Colonic mucosa (tissue), 4 donors: ENCODE results near the gene RPL18. TPM values are rescaled to one million over a fixed set of nuclear protein-coding genes. Genes with fewer than 3 reads are reported as not detected.

Experiments
- DNase-seq: peaks from one replicate; pipeline ENCODE4 v3.0.0-alpha.2; 2020
- H3K27ac ChIP-seq: fragments of 200-600 bp; one replicate; pipeline ENCODE4 v1.8.0; 2021
- H3K27me3 ChIP-seq: fragments of 200-600 bp; one replicate; pipeline ENCODE4 v1.8.0; 2021
- H3K36me3 ChIP-seq: fragments of 200-600 bp; one replicate; pipeline ENCODE4 v1.8.0; 2021
- H3K4me1 ChIP-seq: fragments of 200-600 bp; one replicate; pipeline ENCODE4 v1.8.0; 2021; ENCODE audit warnings: mild to moderate bottlenecking
- H3K4me3 ChIP-seq: fragments of 200-600 bp; one replicate; pipeline ENCODE4 v1.8.0; 2021
- H3K9ac ChIP-seq, 2 donors: one replicate each; pipeline ENCODE4 v1.7.0; 2013; ENCODE audit warnings: control low read depth in 2 of 2, low read depth in 2 of 2, low read length in 2 of 2
- H3K9me3 ChIP-seq: fragments of 200-600 bp; one replicate; pipeline ENCODE4 v1.8.0; 2021
- intact Hi-C: fragments of 100-400 bp; cut with DNase I; formaldehyde crosslinking; loops from one replicate; pipeline ENCODE4 v1.14.1; 2022
- total RNA-seq, 2 donors: library from RNA; stranded (reverse); fragmentation: NEBNext Ultra II Directional in 1 of 2; extraction: Animal tissue kit (Norgen Biotek cat#: 25700) in 1 of 2; gene quantifications; one replicate each; pipeline ENCODE4 v1.2.1, GENCODE V29; 2021
- TF ChIP-seq, protein P1 (sequence below): fragments of 200-600 bp; IDR thresholded peaks from one replicate; pipeline ENCODE4 v1.8.0; 2022; ENCODE audit warnings: antibody characterized with exemption, mild to moderate bottlenecking
- donor health status: healthy.
- donor health status: DM: no; HTN: no; CAD: no.
- donor health status: DM: no; HTN: no; CAD: no.

RPL18 gene
- total RNA-seq, 2 donors from 2014 or later, result 1,499 to 1,736 TPM

DNA sequence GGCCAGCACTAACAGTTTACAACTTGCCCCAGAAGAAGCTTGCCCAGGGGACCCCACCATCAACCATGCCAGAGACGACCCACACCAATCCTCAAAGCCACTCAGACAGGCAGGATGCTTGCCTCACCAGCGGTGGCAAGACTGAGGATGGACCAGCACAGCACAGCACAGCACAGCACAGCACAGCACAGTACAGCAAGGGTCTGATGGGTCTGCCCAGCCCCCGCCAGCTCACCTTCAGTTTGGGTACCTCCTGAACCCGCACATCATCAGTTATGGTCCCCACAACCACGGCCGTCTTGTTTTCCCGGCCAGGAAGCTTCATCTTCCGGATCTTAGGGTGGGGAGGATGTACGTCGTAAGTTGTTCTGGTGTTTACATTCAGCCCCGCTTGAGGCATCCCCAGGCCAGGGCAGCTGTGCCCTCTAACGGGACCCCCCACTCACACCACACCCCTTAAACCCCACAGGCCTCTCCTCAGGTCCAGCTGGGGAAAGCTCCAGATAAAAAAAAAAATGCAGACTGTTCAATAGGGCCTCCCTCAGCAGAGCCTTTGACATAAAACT lies 2.4 kb downstream of the RPL18 start:
- DNase-seq, result peak; percentile 40
- H3K4me3 ChIP-seq, result peak overlapping the region; percentile 7
- no peaks in the 10 kb centered on the region for H3K9me3 ChIP-seq
- intact Hi-C loops, result loop anchor here (10.0 kb wide), 1 partner anchor 292 kb away; the partner anchor contains the start of gene EMP3
- H3K36me3 ChIP-seq, result peaks cover 4% of the 10 kb centered on the region
- TF ChIP-seq, protein P1, sequence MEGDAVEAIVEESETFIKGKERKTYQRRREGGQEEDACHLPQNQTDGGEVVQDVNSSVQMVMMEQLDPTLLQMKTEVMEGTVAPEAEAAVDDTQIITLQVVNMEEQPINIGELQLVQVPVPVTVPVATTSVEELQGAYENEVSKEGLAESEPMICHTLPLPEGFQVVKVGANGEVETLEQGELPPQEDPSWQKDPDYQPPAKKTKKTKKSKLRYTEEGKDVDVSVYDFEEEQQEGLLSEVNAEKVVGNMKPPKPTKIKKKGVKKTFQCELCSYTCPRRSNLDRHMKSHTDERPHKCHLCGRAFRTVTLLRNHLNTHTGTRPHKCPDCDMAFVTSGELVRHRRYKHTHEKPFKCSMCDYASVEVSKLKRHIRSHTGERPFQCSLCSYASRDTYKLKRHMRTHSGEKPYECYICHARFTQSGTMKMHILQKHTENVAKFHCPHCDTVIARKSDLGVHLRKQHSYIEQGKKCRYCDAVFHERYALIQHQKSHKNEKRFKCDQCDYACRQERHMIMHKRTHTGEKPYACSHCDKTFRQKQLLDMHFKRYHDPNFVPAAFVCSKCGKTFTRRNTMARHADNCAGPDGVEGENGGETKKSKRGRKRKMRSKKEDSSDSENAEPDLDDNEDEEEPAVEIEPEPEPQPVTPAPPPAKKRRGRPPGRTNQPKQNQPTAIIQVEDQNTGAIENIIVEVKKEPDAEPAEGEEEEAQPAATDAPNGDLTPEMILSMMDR, result no peak
- peak overlapping the region; percentile 93 for H3K27ac ChIP-seq
- H3K4me1 ChIP-seq, result peaks cover 17% of the 10 kb centered on the region
- no peaks in the 10 kb centered on the region for H3K27me3 ChIP-seq
- peak overlapping the region; percentile 45 to 100 for H3K9ac ChIP-seq

DNA sequence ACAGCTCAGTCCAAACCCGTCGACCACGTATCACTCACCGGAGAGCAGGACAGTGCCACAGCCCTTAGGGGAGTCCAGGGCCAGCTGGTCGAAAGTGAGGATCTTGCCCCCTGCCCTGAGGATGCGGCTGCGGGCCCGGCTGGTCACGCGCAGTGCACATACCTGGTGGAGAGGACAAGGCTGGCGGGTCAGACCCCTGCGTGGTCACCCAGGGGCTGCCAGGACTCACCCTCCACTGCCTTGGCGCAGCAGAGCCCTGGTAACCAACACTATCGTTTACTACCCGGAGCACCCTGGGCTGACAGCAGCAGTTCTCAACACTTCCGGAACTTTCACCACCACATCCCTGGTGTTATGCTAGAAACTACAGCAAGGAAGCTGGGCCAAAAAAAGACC lies 2.9 kb downstream of the RPL18 start:
- Histone ChIP-seq H3K9ac (peak overlapping the region; percentile 45 to 100), H3K9me3 (no peaks in the 10 kb centered on the region), H3K27me3 (no peaks in the 10 kb centered on the region), H3K36me3 (peaks cover 4% of the 10 kb centered on the region), H3K27ac (peak overlapping the region; percentile 93), H3K4me1 (peaks cover 17% of the 10 kb centered on the region), H3K4me3 (no peak overlapping the region)
- TF ChIP-seq, protein P1, result no peak
- DNase-seq, result peak; percentile 33
- intact Hi-C loops, result loop anchor here (10.0 kb wide), 1 partner anchor 291 kb away; the partner anchor contains the start of gene EMP3

DNA sequence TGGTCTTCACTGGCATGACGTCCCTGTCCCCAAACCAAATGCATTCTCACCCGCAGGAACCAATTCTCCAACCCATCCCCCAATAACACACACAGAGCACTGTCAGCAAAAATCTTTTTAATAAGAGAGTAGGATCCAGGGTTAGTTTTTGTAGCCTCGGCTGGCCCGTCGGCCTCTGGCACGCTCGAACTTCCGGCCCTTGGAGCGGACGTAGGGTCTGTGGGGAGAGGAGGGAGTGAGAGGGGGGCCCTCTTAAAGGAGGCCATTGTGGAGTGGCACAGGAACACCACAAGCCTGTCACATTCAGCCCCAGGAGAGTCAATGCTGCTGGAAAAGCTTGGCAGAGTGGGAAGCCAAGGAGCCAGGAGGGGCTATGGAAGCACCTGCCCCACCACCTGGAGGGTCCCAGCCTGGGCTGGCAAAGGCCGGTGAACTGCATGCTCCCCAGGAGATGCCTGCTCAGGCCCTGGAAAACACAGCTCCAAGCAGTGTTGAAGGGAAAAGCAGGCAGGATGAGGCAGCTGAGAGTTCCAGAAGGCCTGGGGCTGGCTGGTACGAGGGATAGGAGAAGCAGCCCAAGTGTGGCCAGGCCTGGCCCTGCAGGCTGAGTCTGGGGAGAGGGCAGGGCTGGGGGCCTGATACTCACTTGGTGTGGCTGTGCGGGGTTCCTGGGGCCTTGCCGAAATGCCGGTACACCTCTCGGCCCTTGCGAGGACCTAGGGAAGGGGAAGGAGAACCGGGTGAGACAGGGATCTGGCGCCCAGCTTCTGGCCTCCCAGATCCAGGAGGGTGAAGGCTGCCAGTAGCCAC lies 3.5 kb downstream of the RPL18 start:
- H3K4me3 ChIP-seq, result no peak overlapping the region
- H3K4me1 ChIP-seq, result peaks cover 17% of the 10 kb centered on the region
- peak overlapping the region; percentile 93 for H3K27ac ChIP-seq
- intact Hi-C loops, result loop anchor here (10.0 kb wide), 1 partner anchor 291 kb away; the partner anchor contains the start of gene EMP3
- peaks cover 4% of the 10 kb centered on the region for H3K36me3 ChIP-seq
- H3K27me3 ChIP-seq, result no peaks in the 10 kb centered on the region
- DNase-seq, result peak; percentile 34
- peak overlapping the region; percentile 45 to 100 for H3K9ac ChIP-seq
- no peaks in the 10 kb centered on the region for H3K9me3 ChIP-seq
- TF ChIP-seq, protein P1, result no peak

DNA sequence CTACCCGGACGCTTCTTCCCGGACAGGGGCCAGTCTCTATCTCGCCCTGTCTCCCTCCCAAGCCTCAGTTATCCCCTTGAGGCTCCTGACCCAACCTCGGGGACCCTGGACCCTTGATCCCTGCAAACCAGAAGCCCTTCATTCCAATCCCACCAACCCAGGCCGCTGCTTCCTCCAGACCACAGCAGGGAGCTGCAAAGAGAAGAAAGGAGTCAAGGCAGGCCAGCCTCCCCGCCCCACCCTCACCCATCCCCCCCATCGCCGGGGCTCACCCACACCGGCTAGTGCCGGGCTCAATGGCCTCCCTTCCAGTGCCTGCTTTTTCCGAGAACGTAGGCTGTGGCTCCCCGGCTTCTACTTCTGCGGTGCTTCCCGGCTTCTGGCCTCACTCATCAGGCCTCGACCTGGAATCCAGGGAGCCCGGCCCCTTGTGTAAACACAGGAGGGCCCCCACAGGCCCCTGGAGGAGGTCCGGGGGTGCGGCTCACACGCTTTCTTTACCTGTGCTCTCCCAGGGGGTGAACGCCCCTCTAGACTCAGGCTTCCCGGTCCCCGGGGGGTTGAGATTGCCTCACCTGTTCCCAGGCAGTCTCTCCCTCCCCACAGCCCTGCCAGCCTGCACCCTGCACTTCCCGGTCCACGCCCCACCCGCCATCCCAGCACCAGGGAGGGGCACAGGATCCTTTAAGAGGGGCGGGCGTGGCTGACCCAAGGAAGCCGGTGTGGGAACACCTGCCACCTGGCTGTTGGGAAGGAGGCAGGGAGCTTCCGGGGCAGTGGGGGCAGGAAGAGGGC lies 4.3 kb downstream of the RPL18 start, which contains the start of gene FAM83E:
TSS of gene FAM83E (minus strand) at position 641 of the 795 bp plus-strand sequence. CDS start 1,704 bp downstream, outside the sequence.
- no peaks in the 10 kb centered on the region for H3K9me3 ChIP-seq
- TF ChIP-seq, protein P1, result no peak
- H3K9ac ChIP-seq, result peak within 1 kb of the TSS; percentile 71 to 100
- H3K4me3 ChIP-seq, result peak within 1 kb of the TSS; percentile 51
- peak within 1 kb of the TSS; percentile 93 for H3K27ac ChIP-seq
- intact Hi-C loops, result loop anchor here (10.0 kb wide), 1 partner anchor 290 kb away; the partner anchor contains the start of gene EMP3
- H3K27me3 ChIP-seq, result no peaks in the 10 kb centered on the region
- peaks cover 4% of the 10 kb centered on the region for H3K36me3 ChIP-seq
- peaks cover 17% of the 10 kb centered on the region for H3K4me1 ChIP-seq
- DNase-seq, result peak; percentile 98
